RWPE1 (cell line): ENCODE results near the gene SPCS3.
"Not testable (repeated sequence)": the region's sequence is repeated elsewhere in the genome, so short reads cannot be mapped to it uniquely, and the experiment has no call there.

ENCODE experiments used
- CTCF ChIA-PET: fragments of 350-600 bp; sonication (Branson Sonifier 250); formaldehyde crosslinking; extraction: SDS; loops from one replicate; lab custom pipeline; 2021; lab: Yijun Ruan, JAX
- POLR2A ChIA-PET: fragments of 400-600 bp; formaldehyde crosslinking; extraction: SDS; loops from one replicate; lab custom pipeline; 2020; ENCODE audit warnings: antibody characterized with exemption; ENCODE audit not compliant: low non-redundant PET; lab: Yijun Ruan, JAX
- DNase-seq: peaks from one replicate; pipeline ENCODE4 v3.0.0; 2012; ENCODE audit warnings: low spot score
- H3K27ac ChIP-seq: fragments of 450-650 bp; 2 replicates; pipeline ENCODE4 v1.5.1; 2017
- CTCF ChIP-seq: fragments of 450-650 bp; conservative IDR thresholded peaks from 2 replicates; pipeline ENCODE4 v1.5.1; 2017; ENCODE audit warnings: low read depth, mild to moderate bottlenecking

The SPCS3 gene

GRCh38 chr4:176276710-176277109 lies 43.1 kb upstream of the SPCS3 start:
- ChIA-PET CTCF (interaction anchor here (1.4 kb wide), 1 partner anchor 64 kb away, joined by 8 read pairs; no protein-coding TSS in a partner anchor), POLR2A (no interaction called here)
- no peak for DNase-seq
- no peak for TF ChIP-seq CTCF
- no peak overlapping the region for H3K27ac ChIP-seq

GRCh38 chr4:176277162-176277904 lies 42.4 kb upstream of the SPCS3 start:
- peak; percentile 75 for DNase-seq
- POLR2A ChIA-PET: no interaction called here
- H3K27ac ChIP-seq: no peak overlapping the region
- peak; percentile 57 for TF ChIP-seq CTCF
- CTCF ChIA-PET: interaction anchor here (0.6 to 1.4 kb wide), 8 partner anchors 41 to 583 kb away, joined by 3 to 8 read pairs (median 4); no protein-coding TSS in a partner anchor

DNA sequence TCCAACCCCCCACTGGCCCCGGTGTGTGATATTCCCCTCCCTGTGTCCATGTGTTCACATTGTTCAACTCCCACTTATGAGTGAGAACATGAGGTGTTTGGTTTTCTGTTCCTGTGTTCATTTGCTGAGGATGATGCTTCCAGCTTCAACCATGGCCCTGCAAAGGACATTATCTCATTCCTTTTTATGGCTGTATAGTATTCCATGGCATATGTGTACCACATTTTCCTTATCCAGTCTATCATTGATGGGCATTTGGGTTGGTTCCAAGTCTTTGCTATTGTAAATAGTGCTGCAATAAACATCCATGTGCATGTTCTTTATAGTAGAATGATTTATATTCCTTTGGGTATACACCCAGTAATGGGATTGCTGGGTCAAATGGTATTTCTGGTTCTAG lies 40.2 kb upstream of the SPCS3 start:
- POLR2A ChIA-PET, H3K27ac ChIP-seq, DNase-seq, CTCF ChIA-PET: not testable (repeated sequence)

GRCh38 chr4:176286728-176287127 lies 33.0 kb upstream of the SPCS3 start:
- no peak for DNase-seq
- TF ChIP-seq CTCF: no peak
- CTCF ChIA-PET: interaction anchor here (0.7 kb wide), 1 partner anchor 16 kb away, joined by 4 read pairs; no protein-coding TSS in a partner anchor
- H3K27ac ChIP-seq: no peak overlapping the region
- POLR2A ChIA-PET: no interaction called here

- no peak overlapping the region for H3K27ac ChIP-seq
- no peak for TF ChIP-seq CTCF
- POLR2A ChIA-PET: no interaction called here
- DNase-seq: no peak
- CTCF ChIA-PET: interaction anchor here (0.7 kb wide), 1 partner anchor 50 kb away, joined by 4 read pairs; no protein-coding TSS in a partner anchor
These were observed 32.2 kb upstream of the SPCS3 start for GRCh38 chr4:176287546-176287945.

DNA sequence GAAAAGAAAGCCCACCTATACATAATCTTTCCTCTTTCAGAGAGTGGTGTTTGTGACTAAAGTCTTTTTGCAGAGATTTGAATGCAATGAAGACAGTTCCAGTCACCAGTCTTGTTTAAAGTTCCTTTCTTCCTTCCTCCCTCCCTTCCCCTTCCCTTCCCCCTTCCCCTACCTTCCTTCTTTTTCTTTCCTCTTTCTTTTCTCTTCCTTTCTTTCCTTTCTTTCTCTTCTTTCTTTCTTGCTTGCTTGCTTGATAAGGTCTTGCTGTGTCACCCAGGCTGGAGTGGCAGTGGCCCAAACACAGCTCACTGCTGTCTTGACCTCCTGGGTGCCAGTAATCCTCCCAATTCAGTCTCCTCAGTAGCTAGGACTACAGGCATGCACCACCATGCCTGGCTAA lies 31.7 kb upstream of the SPCS3 start:
- CTCF ChIA-PET: interaction anchor here (0.7 kb wide), 1 partner anchor 50 kb away, joined by 4 read pairs; no protein-coding TSS in a partner anchor
- H3K27ac ChIP-seq: no peak overlapping the region
- TF ChIP-seq CTCF: no peak
- DNase-seq: no peak
- POLR2A ChIA-PET: no interaction called here

- no peak overlapping the region for H3K27ac ChIP-seq
- no peak for DNase-seq
- ChIA-PET POLR2A (no interaction called here), CTCF (no interaction called here)
- TF ChIP-seq CTCF: no peak
These were observed 30.2 kb upstream of the SPCS3 start for GRCh38 chr4:176289561-176289960.
